ENCODE data around the gene SPIN4. TPM values are rescaled to one million over a fixed set of nuclear protein-coding genes. Genes with fewer than 3 reads are reported as not detected.
"Not testable (repeated sequence)": the region's sequence is repeated elsewhere in the genome, so short reads cannot be mapped to it uniquely, and the experiment has no call there.

Gene SPIN4
- 0.87 TPM for total RNA-seq
- long read RNA-seq: 0 reads

- intact Hi-C loops (cut with micrococcal nuclease): no loop called here
Measured at GRCh38 chrX:63350941-63351616, at the start of gene SPIN4. Gene SPIN4 (minus strand): TSS chrX:63351332. CDS start chrX:63350819, 513 bp downstream.

DNA sequence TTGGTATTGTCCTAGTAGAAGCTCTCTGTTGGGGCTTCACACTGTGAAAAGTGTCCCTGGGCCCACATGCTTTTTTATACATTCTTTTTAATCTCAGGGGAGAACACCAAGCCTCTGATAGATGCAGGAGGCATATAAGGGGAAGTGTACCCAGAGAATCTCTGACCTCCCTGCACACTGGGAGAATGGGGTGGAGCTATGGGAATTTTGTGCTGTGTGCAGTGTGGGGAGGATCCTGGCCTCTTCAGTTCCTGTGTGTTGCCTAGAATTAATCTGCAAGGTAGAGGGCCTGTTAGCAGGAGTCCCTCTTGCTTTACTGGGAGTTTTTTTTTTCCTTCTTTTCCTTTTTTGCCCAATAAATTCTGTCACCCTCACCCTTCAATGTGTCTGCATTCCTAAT is 49.2 kb upstream of the SPIN4 start:
- DNase-seq (no peak), ATAC-seq (no peak)
- intact Hi-C loops (cut with micrococcal nuclease): no loop called here

More at GRCh38 chrX:63350941-63351616, at the start of gene SPIN4:
- peak; percentile 100 for ATAC-seq
- peak; percentile 91 for DNase-seq

DNA sequence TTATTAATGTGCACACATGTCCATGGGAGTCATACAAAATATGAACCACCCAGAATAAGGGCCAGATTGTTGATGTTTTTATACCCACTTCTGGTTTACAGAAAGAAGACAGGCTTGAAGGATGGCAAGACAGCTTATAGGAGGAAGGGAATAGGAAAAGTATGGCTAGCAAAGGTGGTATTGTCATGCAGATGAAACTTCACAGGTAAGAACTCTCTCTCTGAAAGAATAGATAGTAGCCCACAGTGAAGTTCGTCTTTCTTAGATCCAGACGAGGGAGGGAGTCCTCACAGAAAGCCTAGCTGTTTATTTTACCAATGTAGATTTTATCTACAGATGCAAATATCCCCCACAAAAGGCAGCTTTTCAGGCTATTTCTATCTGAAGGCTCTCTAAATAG is 43.7 kb upstream of the SPIN4 start:
- intact Hi-C loops (cut with micrococcal nuclease): no loop called here
- ATAC-seq (no peak), DNase-seq (no peak)

DNA sequence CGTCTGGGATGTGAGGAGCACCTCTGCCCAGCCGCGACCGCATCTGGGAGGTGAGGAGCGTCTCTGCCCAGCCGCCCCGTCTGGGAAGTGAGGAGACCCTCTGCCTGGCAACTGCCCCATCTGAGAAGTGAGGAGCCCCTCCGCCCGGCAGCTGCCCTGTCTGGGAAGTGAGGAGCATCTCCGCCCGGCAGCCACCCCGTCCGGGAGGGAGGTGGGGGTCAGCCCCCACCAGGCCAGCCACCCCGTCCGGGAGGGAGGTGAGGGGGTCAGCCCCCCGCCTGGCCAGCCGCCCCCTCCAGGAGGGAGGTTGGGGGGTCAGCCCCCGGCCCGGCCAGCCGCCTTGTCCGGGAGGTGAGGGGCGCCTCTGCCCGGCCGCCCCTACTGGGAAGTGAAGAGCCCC is 42.0 kb upstream of the SPIN4 start:
- DNase-seq; ATAC-seq; intact Hi-C loops (cut with micrococcal nuclease): not testable (repeated sequence)

- intact Hi-C loops (cut with micrococcal nuclease): no loop called here
- no peak for DNase-seq
- no peak for ATAC-seq
Measured at GRCh38 chrX:63387411-63387810, 36.3 kb upstream of the SPIN4 start.

DNA sequence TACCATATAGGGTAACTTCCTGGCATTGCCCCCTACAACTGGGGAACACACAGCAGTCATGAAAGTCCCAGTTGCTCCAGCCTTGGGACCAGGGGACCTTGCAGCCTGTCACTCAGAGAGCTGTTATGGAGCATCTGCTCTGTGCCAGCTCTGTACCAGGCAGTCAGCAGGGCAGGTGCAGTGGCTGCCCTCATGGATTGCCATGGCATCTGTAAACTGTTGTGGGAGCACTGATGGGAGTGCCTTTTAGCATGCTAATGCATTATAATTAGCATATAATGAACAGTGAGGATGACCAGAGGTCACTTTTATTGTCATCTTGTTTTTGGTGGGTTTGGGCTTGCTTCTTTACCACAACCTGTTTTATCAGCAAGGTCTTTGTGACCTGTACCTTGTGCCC is 33.1 kb upstream of the SPIN4 start:
- intact Hi-C loops (cut with micrococcal nuclease); ATAC-seq; DNase-seq: not testable (repeated sequence)

GRCh38 chrX:63373012-63373411 is 21.9 kb upstream of the SPIN4 start:
- ATAC-seq; intact Hi-C loops (cut with micrococcal nuclease): not testable (repeated sequence)

GRCh38 chrX:63367699-63368098 is 16.6 kb upstream of the SPIN4 start:
- DNase-seq; intact Hi-C loops (cut with micrococcal nuclease); ATAC-seq: not testable (repeated sequence)

More at GRCh38 chrX:63373012-63373411, 21.9 kb upstream of the SPIN4 start:
- not testable (repeated sequence) for DNase-seq

DNA sequence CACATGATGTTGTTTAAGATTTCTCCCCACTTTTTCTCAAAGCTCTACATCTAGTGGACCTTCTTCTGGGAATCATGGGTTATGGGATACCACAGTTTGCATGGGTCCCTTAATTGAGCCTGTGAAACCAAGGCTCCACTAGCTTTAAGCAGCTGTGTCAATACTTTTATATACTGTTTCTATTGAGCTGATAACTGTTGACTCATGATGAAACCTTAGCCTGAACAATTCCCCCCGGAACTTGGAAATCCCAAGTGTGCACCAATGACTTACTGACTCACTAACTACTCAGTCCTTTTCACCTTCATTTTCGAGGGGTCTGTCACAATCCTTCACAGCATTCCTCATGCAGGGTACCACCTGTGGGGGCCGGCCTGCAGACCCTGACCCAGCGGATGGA is 12.7 kb upstream of the SPIN4 start:
- DNase-seq (no peak), ATAC-seq (no peak)
- intact Hi-C loops (cut with micrococcal nuclease): no loop called here

DNA sequence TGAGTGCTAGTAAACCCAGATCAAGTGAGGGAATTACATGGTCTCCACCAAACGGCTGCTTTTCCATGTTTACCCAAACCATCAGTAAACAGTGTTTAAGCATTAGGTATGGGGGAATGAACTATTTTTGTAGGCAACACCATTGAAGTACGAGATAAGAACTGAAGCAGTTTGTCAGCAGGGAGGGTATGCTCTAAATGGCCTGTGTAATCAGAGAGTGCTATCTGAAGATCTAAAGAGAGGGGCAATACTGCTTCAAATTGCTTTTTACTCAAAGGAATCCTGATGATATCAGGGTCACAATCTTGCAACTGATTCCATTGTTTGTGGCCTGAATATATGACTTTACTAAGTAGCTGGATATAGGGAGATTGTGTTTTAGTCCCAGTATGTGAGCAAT is 10.4 kb upstream of the SPIN4 start:
- DNase-seq: no peak
- ATAC-seq: no peak
- intact Hi-C loops (cut with micrococcal nuclease): no loop called here

GRCh38 chrX:63354484-63354883 is 3.4 kb upstream of the SPIN4 start:
- ATAC-seq (no peak), DNase-seq (no peak)
- intact Hi-C loops (cut with micrococcal nuclease): no loop called here

DNA sequence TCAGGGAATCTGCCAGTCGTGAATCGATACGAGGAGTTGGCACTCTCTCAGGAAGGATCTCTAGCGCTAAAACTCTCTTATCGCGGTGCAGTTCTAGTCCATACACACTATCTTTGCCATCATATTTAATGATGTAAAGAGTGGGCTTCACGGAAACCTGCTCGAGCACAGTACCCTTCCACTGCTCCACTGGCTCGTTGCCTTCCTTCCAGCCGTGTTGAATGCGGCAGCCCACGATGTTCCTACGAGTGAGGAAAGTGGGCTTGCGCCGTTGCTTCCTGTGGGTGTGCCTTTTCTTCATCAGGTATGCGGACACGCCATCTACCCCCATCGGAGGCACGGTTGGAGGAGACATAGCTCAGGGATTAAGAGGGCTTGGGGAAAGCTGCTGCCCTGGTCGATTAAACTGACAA is 661 bp downstream of the SPIN4 start:
- ATAC-seq: peak; percentile 12
- no peak for DNase-seq
- intact Hi-C loops (cut with micrococcal nuclease): no loop called here

DNA sequence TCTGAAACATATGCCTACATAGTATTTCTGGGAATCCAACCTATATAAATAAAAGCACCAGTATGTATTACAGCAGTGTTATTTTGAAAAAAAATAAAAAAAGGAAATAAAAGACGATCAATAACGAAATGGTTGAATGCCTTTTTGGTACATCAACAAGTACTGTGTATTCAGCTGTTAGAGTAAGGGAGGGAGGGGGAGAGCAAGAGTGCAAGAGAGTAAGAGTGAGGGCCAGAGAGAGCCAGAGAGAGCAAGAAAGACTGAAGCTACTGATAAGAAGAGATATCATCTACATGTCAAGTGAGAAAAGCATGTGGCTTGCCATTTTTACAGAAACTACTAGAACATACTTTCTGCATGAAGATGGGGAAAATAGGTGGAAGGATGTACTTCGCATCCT is 1.8 kb downstream of the SPIN4 start:
- intact Hi-C loops (cut with micrococcal nuclease): no loop called here
- DNase-seq (no peak), ATAC-seq (no peak)

DNA sequence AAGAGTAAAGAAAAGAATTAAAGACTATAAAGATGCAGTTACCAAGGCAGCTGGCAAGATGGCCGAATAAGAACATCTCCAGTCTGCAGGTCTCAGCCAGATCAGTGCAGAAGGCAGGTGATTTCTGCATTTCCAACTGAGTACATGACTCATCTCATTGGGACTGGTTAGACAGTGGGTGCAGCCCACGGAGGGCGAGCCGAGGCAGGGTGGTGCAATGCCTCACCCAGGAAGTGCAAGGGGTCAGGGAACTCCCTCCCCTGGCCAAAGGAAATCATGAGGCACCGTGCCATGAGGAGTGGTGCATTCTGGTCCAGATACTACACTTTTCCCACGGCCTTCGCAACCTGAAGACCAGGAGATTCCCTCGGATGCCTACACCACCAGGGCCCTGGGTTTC is 20.5 kb downstream of the SPIN4 start:
- no peak for ATAC-seq

GRCh38 chrX:63327788-63328187 is 23.3 kb downstream of the SPIN4 start:
- no peak for ATAC-seq
- DNase-seq: no peak
- intact Hi-C loops (cut with micrococcal nuclease): no loop called here

More for the DNA sequence above, 20.5 kb downstream of the SPIN4 start:
- intact Hi-C loops (cut with micrococcal nuclease): no loop called here
- DNase-seq: no peak

GRCh38 chrX:63299596-63299995 is 51.5 kb downstream of the SPIN4 start:
- DNase-seq (no peak), ATAC-seq (no peak)
- intact Hi-C loops (cut with micrococcal nuclease): no loop called here
